ENCODE data around the gene DYNLT3.

Gene DYNLT3

GRCh38 chrX:37834937-37835336 lies 12.4 kb downstream of the DYNLT3 start:
- DNase-seq = no peak

GRCh38 chrX:37830371-37830770 lies 17.0 kb downstream of the DYNLT3 start:
- DNase-seq = no peak

GRCh38 chrX:37829721-37830120 lies 17.6 kb downstream of the DYNLT3 start:
- DNase-seq = no peak

GRCh38 chrX:37825215-37825842 lies 22.0 kb downstream of the DYNLT3 start:
- DNase-seq = no peak

- DNase-seq = no peak
Observed at GRCh38 chrX:37824491-37825214, 22.7 kb downstream of the DYNLT3 start.

- DNase-seq = no peak
Observed at GRCh38 chrX:37820646-37821045, 26.7 kb downstream of the DYNLT3 start.

GRCh38 chrX:37818031-37818430 lies 29.3 kb downstream of the DYNLT3 start:
- no peak for DNase-seq

- DNase-seq = no peak
Observed at GRCh38 chrX:37817579-37817978, 29.8 kb downstream of the DYNLT3 start.

- no peak for DNase-seq
Observed at GRCh38 chrX:37817176-37817575, 30.2 kb downstream of the DYNLT3 start.

GRCh38 chrX:37816766-37817165 lies 30.6 kb downstream of the DYNLT3 start:
- DNase-seq = no peak

GRCh38 chrX:37815366-37815765 lies 32.0 kb downstream of the DYNLT3 start:
- no peak for DNase-seq

- no peak for DNase-seq
Observed at GRCh38 chrX:37813570-37813969, 33.8 kb downstream of the DYNLT3 start.

- DNase-seq = no peak
Observed at GRCh38 chrX:37812110-37812509, 35.3 kb downstream of the DYNLT3 start.

GRCh38 chrX:37809970-37810369 lies 37.4 kb downstream of the DYNLT3 start:
- no peak for DNase-seq

GRCh38 chrX:37803057-37803456 lies 44.3 kb downstream of the DYNLT3 start:
- DNase-seq = no peak

GRCh38 chrX:37802028-37802427 lies 45.3 kb downstream of the DYNLT3 start:
- DNase-seq = no peak

- DNase-seq = no peak
Observed at GRCh38 chrX:37800717-37801116, 46.7 kb downstream of the DYNLT3 start.

GRCh38 chrX:37799936-37800335 lies 47.4 kb downstream of the DYNLT3 start:
- no peak for DNase-seq

- DNase-seq = no peak
Observed at GRCh38 chrX:37796805-37797204, 50.6 kb downstream of the DYNLT3 start.

GRCh38 chrX:37796310-37796709 lies 51.1 kb downstream of the DYNLT3 start:
- DNase-seq = no peak
